Measurements from ENCODE around the gene GNG14. TPM values are rescaled to one million over a fixed set of nuclear protein-coding genes. Genes with fewer than 3 reads are reported as not detected.

The GNG14 gene
- total and polyA plus RNA-seq, 2 experiments from 2014 or later, result not detected

DNA sequence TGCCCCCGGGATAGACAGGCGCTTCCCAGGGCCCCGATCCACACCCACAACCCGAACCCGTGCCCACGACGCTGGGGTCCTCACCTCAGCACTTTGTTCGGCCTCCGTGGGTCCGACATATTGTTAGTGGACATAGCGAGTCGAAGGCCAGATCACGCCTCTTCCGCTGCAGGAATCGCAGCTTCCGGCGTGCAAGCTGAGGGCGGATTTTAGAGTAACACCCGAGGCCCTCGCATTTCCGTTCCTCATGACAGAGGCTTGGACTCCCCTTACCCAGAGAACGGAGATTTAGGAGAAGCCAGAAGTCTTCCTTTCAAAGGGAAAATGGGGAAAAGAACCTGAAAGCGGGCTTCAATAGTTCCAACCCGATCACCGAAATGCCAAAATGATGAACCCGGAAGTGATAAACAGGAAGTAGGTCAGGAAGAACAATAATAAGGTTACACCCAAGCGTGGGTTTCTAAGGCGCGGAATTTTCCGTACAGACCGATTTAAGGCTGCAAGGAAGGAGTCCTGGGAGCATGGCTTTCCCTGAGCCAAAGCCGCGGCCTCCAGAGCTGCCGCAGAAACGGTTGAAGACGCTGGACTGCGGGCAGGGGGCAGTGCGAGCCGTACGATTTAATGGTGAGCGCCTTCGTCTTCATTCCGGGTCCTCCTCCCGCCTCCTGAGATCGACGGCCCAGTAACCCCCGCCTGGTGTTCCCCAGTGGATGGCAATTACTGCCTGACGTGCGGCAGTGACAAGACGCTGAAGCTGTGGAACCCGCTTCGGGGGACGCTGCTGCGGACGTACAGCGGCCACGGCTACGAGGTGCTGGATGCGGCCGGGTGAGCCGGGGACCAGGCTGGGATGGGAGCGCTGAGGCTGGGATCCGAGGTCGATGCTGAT is 18.3 kb upstream of the GNG14 start:
- Mint-ChIP-seq H3K27ac (peak overlapping the region; percentile 99), H3K27me3 (ENCODE audit: insufficient read depth, low read depth, poor library complexity) (peaks cover 36% of the 10 kb centered on the region), H3K9me3 (no peaks in the 10 kb centered on the region; the same call in 2 of the 3 replicates), H3K36me3 (ENCODE audit: low read depth) (peaks cover 28% of the 10 kb centered on the region), H3K4me1 (peaks cover 25% of the 10 kb centered on the region), H3K4me3 (peak overlapping the region; percentile 97)
- Histone ChIP-seq H3K27ac (ENCODE audit: low read depth) (peak overlapping the region; percentile 99), H3K9me2 (ENCODE audit: insufficient read depth) (no peaks in the 10 kb centered on the region), H3K27me3 (ENCODE audit: insufficient read depth) (no peaks in the 10 kb centered on the region), H4K20me1 (replicated peaks; ENCODE audit: insufficient read depth) (0 out of 2 replicates have a peak, but pooled peaks cover 3% of the 10 kb centered on the region), H3F3A (replicated peaks; ENCODE audit: low read depth) (peaks cover 31% of the 10 kb centered on the region), H2AFZ (peak overlapping the region; percentile 96), H3K4me1 (ENCODE audit: insufficient read depth) (peaks cover 17% of the 10 kb centered on the region), H3K4me3 (peak overlapping the region; percentile 98), H3K36me3 (ENCODE audit: insufficient read depth) (peaks cover 10% of the 10 kb centered on the region; the same call in 1 of the 2 replicates), H3K79me2 (replicated peaks; ENCODE audit: insufficient read depth) (peaks cover 29% of the 10 kb centered on the region), H3K4me2 (peak overlapping the region; percentile 96)
- peak; percentile 11 for ATAC-seq
- DNase-seq (ENCODE audit: low spot score), result peak; percentile 85
- TF ChIP-seq, protein P1, sequence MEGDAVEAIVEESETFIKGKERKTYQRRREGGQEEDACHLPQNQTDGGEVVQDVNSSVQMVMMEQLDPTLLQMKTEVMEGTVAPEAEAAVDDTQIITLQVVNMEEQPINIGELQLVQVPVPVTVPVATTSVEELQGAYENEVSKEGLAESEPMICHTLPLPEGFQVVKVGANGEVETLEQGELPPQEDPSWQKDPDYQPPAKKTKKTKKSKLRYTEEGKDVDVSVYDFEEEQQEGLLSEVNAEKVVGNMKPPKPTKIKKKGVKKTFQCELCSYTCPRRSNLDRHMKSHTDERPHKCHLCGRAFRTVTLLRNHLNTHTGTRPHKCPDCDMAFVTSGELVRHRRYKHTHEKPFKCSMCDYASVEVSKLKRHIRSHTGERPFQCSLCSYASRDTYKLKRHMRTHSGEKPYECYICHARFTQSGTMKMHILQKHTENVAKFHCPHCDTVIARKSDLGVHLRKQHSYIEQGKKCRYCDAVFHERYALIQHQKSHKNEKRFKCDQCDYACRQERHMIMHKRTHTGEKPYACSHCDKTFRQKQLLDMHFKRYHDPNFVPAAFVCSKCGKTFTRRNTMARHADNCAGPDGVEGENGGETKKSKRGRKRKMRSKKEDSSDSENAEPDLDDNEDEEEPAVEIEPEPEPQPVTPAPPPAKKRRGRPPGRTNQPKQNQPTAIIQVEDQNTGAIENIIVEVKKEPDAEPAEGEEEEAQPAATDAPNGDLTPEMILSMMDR (conservative IDR thresholded peaks at IDR 0.05; ENCODE audit: low read depth in 2 of 2), result no peak
- TF ChIP-seq, protein P2, sequence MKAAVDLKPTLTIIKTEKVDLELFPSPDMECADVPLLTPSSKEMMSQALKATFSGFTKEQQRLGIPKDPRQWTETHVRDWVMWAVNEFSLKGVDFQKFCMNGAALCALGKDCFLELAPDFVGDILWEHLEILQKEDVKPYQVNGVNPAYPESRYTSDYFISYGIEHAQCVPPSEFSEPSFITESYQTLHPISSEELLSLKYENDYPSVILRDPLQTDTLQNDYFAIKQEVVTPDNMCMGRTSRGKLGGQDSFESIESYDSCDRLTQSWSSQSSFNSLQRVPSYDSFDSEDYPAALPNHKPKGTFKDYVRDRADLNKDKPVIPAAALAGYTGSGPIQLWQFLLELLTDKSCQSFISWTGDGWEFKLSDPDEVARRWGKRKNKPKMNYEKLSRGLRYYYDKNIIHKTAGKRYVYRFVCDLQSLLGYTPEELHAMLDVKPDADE (IDR thresholded peaks at IDR 0.05), result peak; percentile 56
- TF ChIP-seq, protein P3, sequence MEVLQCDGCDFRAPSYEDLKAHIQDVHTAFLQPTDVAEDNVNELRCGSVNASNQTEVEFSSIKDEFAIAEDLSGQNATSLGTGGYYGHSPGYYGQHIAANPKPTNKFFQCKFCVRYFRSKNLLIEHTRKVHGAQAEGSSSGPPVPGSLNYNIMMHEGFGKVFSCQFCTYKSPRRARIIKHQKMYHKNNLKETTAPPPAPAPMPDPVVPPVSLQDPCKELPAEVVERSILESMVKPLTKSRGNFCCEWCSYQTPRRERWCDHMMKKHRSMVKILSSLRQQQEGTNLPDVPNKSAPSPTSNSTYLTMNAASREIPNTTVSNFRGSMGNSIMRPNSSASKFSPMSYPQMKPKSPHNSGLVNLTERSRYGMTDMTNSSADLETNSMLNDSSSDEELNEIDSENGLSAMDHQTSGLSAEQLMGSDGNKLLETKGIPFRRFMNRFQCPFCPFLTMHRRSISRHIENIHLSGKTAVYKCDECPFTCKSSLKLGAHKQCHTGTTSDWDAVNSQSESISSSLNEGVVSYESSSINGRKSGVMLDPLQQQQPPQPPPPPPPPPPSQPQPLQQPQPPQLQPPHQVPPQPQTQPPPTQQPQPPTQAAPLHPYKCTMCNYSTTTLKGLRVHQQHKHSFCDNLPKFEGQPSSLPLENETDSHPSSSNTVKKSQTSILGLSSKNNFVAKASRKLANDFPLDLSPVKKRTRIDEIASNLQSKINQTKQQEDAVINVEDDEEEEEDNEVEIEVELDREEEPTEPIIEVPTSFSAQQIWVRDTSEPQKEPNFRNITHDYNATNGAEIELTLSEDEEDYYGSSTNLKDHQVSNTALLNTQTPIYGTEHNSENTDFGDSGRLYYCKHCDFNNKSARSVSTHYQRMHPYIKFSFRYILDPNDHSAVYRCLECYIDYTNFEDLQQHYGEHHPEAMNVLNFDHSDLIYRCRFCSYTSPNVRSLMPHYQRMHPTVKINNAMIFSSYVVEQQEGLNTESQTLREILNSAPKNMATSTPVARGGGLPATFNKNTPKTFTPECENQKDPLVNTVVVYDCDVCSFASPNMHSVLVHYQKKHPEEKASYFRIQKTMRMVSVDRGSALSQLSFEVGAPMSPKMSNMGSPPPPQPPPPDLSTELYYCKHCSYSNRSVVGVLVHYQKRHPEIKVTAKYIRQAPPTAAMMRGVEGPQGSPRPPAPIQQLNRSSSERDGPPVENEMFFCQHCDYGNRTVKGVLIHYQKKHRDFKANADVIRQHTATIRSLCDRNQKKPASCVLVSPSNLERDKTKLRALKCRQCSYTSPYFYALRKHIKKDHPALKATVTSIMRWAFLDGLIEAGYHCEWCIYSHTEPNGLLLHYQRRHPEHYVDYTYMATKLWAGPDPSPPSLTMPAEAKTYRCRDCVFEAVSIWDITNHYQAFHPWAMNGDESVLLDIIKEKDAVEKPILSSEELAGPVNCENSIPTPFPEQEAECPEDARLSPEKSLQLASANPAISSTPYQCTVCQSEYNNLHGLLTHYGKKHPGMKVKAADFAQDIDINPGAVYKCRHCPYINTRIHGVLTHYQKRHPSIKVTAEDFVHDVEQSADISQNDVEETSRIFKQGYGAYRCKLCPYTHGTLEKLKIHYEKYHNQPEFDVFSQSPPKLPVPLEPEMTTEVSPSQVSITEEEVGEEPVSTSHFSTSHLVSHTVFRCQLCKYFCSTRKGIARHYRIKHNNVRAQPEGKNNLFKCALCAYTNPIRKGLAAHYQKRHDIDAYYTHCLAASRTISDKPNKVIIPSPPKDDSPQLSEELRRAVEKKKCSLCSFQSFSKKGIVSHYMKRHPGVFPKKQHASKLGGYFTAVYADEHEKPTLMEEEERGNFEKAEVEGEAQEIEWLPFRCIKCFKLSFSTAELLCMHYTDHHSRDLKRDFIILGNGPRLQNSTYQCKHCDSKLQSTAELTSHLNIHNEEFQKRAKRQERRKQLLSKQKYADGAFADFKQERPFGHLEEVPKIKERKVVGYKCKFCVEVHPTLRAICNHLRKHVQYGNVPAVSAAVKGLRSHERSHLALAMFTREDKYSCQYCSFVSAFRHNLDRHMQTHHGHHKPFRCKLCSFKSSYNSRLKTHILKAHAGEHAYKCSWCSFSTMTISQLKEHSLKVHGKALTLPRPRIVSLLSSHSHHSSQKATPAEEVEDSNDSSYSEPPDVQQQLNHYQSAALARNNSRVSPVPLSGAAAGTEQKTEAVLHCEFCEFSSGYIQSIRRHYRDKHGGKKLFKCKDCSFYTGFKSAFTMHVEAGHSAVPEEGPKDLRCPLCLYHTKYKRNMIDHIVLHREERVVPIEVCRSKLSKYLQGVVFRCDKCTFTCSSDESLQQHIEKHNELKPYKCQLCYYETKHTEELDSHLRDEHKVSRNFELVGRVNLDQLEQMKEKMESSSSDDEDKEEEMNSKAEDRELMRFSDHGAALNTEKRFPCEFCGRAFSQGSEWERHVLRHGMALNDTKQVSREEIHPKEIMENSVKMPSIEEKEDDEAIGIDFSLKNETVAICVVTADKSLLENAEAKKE (CRISPR knock-in tag; IDR thresholded peaks at IDR 0.05), result no peak
- TF ChIP-seq POLR2AphosphoS5 (IDR thresholded peaks at IDR 0.05; ENCODE audit: low read depth), result peak; percentile 84
- no peak for TF ChIP-seq NANOG (IDR thresholded peaks at IDR 0.05; ENCODE audit: borderline replicate concordance)
- TF ChIP-seq EZH2phosphoT487 (IDR thresholded peaks at IDR 0.05; ENCODE audit: unreplicated experiment), result no peak
- peak; percentile 75 for TF ChIP-seq CREB1 (CRISPR knock-in tag; IDR thresholded peaks at IDR 0.05; ENCODE audit: low read depth)
- TF ChIP-seq STAT1 (IDR thresholded peaks at IDR 0.05; ENCODE audit: unreplicated experiment), result no peak
- TF ChIP-seq JUNB (IDR thresholded peaks at IDR 0.05; ENCODE audit: unreplicated experiment), result no peak

Measured in GM23338 (cell line).